ENCODE measurements around the gene SREBF2. TPM values are rescaled to one million over a fixed set of nuclear protein-coding genes. Genes with fewer than 3 reads are reported as not detected.

The SREBF2 gene
- total and polyA plus RNA-seq, 9 of the 15 experiments (the other 6 are each of a cell fraction or from before 2014, with no cell fraction given), result 1.1 to 84.2 (median 26.9) TPM

DNA sequence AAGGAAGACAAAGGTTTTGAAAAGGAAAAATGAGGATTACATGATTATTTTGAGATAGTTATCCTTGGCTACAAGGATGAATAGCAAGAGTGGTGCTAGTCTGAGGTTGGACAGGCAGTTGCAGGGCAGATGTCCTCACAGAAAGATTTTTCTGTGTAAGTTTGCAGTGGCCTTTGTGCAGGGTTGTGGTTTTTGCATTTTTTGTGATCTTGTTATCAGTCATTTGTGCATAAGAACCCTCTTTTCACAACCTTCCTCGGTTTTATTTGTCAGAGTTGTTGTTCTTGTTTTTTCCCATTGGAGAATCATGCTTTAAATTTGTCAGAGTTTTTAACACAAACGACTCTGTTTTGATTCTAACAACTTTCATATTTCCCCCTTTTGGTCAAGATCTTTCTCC is 31.0 kb upstream of the SREBF2 start:
- DNase-seq (ENCODE audit: extremely low read depth in 1 of 4, low spot score in 3 of 4) (no peak), ATAC-seq (no peak), FAIRE-seq (no peak)
- Histone ChIP-seq H3K27me3 (ENCODE audit: control insufficient read depth in 2 of 2, insufficient read depth in 2 of 2, low read length in 2 of 2) (no peaks in the 10 kb centered on the region), H4K20me1 (replicated peaks; ENCODE audit: control insufficient read depth, insufficient read depth, low read length) (no peaks in the 10 kb centered on the region), H3K9me1 (ENCODE audit: control insufficient read depth, insufficient read depth, low read length) (no peaks in the 10 kb centered on the region), H3K4me3 (peak overlapping the region; percentile 78), H3K9ac (ENCODE audit: insufficient read depth in 1 of 2, low read depth in 2 of 2, low read length in 2 of 2) (peak overlapping the region in 1 of 2 experiments; percentile 84; a peak in 2 of 4 replicates), H3K9me3 (replicated peaks; ENCODE audit: control insufficient read depth, insufficient read depth, low read depth, low read length) (no peaks in the 10 kb centered on the region), H3K27ac (ENCODE audit: extremely low read depth, low read depth, low read length) (no peak overlapping the region), H3K36me3 (ENCODE audit: control insufficient read depth, insufficient read depth, low read length) (no peaks in the 10 kb centered on the region), H3K4me2 (ENCODE audit: insufficient read depth, low read length) (peak overlapping the region; percentile 91), H3K4me1 (replicated peaks in 1 of 2; ENCODE audit: control insufficient read depth in 2 of 2, insufficient read depth in 2 of 2, low read length in 2 of 2) (peaks cover 13 to 20% of the 10 kb centered on the region in 2 experiments; a peak in 4 of 5 replicates), H3K79me2 (ENCODE audit: control insufficient read depth, insufficient read depth, low read length) (peaks cover 25% of the 10 kb centered on the region), H2AFZ (ENCODE audit: low read depth, low read length) (no peak overlapping the region)
- TF ChIP-seq TEAD4 (IDR thresholded peaks at IDR 0.05; ENCODE audit: low read length) (no peak), TEAD4 (CRISPR knock-in tag; IDR thresholded peaks at IDR 0.05; ENCODE audit: borderline replicate concordance) (no peak), TAF1 (IDR thresholded peaks at IDR 0.05; ENCODE audit: control insufficient read depth, extremely low read depth, insufficient read depth, low read length, severe bottlenecking) (no peak), ZC3H11A (IDR thresholded peaks at IDR 0.05; ENCODE audit: low read depth, low read length) (no peak), HDAC1 (IDR thresholded peaks at IDR 0.05) (no peak), HMG20A (CRISPR knock-in tag; conservative IDR thresholded peaks at IDR 0.05) (no peak), CBX2 (IDR thresholded peaks at IDR 0.05; ENCODE audit: insufficient read depth, low read length, poor library complexity, severe bottlenecking) (no peak), NR2C1 (IDR thresholded peaks at IDR 0.05) (no peak), NR2C1 (tag; IDR thresholded peaks at IDR 0.05) (no peak), SIRT6 (IDR thresholded peaks at IDR 0.05; ENCODE audit: low read depth, low read length) (no peak), ZSCAN29 (IDR thresholded peaks at IDR 0.05) (no peak), ZNF140 (CRISPR knock-in tag; IDR thresholded peaks at IDR 0.05) (no peak), SNRNP70 (optimal IDR thresholded peaks at IDR 0.05; ENCODE audit: low read depth, low read length) (no peak), BRD9 (IDR thresholded peaks at IDR 0.05; ENCODE audit: low read depth, partially characterized antibody) (no peak)
- TF ChIP-seq, protein P1, sequence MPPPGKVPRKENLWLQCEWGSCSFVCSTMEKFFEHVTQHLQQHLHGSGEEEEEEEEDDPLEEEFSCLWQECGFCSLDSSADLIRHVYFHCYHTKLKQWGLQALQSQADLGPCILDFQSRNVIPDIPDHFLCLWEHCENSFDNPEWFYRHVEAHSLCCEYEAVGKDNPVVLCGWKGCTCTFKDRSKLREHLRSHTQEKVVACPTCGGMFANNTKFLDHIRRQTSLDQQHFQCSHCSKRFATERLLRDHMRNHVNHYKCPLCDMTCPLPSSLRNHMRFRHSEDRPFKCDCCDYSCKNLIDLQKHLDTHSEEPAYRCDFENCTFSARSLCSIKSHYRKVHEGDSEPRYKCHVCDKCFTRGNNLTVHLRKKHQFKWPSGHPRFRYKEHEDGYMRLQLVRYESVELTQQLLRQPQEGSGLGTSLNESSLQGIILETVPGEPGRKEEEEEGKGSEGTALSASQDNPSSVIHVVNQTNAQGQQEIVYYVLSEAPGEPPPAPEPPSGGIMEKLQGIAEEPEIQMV (tag; conservative IDR thresholded peaks at IDR 0.05; ENCODE audit: low read depth), result no peak
- TF ChIP-seq, protein P2, sequence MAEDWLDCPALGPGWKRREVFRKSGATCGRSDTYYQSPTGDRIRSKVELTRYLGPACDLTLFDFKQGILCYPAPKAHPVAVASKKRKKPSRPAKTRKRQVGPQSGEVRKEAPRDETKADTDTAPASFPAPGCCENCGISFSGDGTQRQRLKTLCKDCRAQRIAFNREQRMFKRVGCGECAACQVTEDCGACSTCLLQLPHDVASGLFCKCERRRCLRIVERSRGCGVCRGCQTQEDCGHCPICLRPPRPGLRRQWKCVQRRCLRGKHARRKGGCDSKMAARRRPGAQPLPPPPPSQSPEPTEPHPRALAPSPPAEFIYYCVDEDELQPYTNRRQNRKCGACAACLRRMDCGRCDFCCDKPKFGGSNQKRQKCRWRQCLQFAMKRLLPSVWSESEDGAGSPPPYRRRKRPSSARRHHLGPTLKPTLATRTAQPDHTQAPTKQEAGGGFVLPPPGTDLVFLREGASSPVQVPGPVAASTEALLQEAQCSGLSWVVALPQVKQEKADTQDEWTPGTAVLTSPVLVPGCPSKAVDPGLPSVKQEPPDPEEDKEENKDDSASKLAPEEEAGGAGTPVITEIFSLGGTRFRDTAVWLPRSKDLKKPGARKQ (CRISPR knock-in tag; IDR thresholded peaks at IDR 0.05), result no peak
- in situ Hi-C loops (cut with MboI), result no loop called here
- no TSS peak for BruUV-seq (replicated peaks)
- WGBS (ENCODE audit: insufficient coverage, low coverage, missing lambda C conversion rate), result 5% methylated on average over 2 of the region's 2 CpGs
- POLR2A ChIA-PET, result no interaction called here
- intact Hi-C loops (cut with micrococcal nuclease), result loop anchor here (2.0 kb wide), 1 partner anchor 55 kb away; no protein-coding TSS in a partner anchor
- CTCF ChIA-PET (ENCODE audit: low intra/inter-chr PET ratio), result no interaction called here
